ENCODE measurements around the gene TAF12. TPM values are rescaled to one million over a fixed set of nuclear protein-coding genes. Genes with fewer than 3 reads are reported as not detected.

The TAF12 gene
- total and polyA plus RNA-seq, 2 of the 4 experiments (the other 2 are of a cell fraction) = 28.8 to 31.7 TPM

DNA sequence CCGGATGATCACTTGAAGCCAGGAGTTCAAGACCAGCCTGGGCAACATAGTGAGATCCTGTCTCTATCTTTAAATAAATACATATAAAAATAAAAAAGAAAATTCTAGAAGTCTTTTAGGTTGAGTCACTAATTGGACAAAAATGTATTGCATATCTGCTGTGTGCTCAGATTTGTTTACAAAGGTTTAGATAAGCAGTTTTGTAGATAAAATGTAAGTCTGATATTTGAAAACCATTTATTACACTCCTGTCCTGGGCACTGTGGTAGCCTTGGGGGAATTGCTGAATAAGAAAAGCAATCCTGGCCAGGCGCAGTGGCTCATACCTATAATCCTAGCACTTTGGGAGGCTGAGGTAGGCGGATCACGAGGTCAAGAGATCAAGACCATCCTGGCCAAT is 37.3 kb upstream of the TAF12 start:
- Histone ChIP-seq H2BK120ac (ENCODE audit: low read depth, low read length) (no peak overlapping the region), H2BK15ac (ENCODE audit: low read depth, low read length) (no peak overlapping the region), H4K5ac (ENCODE audit: low read depth, low read length) (no peak overlapping the region), H3K9me1 (ENCODE audit: insufficient read depth, low read length) (peaks cover 8% of the 10 kb centered on the region; the same call in 1 of the 2 replicates), H3K4me2 (ENCODE audit: low read depth, low read length) (no peak overlapping the region), H2BK20ac (ENCODE audit: low read depth, low read length) (no peak overlapping the region), H4K91ac (ENCODE audit: insufficient read depth, low read depth, low read length) (no peak overlapping the region), H3K9me3 (ENCODE audit: control insufficient read depth, insufficient read depth, low read length) (no peaks in the 10 kb centered on the region), H3K36me3 (ENCODE audit: control insufficient read depth, insufficient read depth, low read length) (0 out of 2 replicates have a peak, but pooled peaks cover 2% of the 10 kb centered on the region), H3K27me3 (ENCODE audit: control insufficient read depth, insufficient read depth, low read length) (no peaks in the 10 kb centered on the region), H3K56ac (ENCODE audit: extremely low read depth, insufficient read depth, low read length) (no peak overlapping the region), H4K8ac (ENCODE audit: low read depth in 2 of 2, low read length in 2 of 2) (no peak overlapping the region), H3K4ac (ENCODE audit: low read depth, low read length) (no peak overlapping the region), H2AK5ac (ENCODE audit: low read depth, low read length) (no peak overlapping the region; the same call in 1 of the 2 replicates), H3K79me1 (ENCODE audit: low read depth in 1 of 2, low read length in 2 of 2) (peaks cover 19 to 48% of the 10 kb centered on the region in 2 experiments), H3K4me1 (ENCODE audit: control insufficient read depth, insufficient read depth, low read length) (peaks cover 7% of the 10 kb centered on the region), H3K18ac (ENCODE audit: low read depth, low read length) (no peak overlapping the region), H3K9ac (ENCODE audit: low read depth, low read length) (no peak overlapping the region), H2AK9ac (replicated peaks; ENCODE audit: low read depth, low read length, poor library complexity) (no peak overlapping the region), H3K4me3 (ENCODE audit: insufficient read depth, low read depth, low read length) (no peak overlapping the region), H3K23ac (ENCODE audit: low read depth, low read length) (no peak overlapping the region), H2BK5ac (ENCODE audit: low read depth, low read length, poor library complexity, severe bottlenecking) (no peak overlapping the region), H3K27ac (ENCODE audit: insufficient read depth, low read length) (no peak overlapping the region; the same call in 1 of the 2 replicates), H2AFZ (replicated peaks; ENCODE audit: low read length, poor library complexity) (no peak overlapping the region), H3K14ac (replicated peaks; ENCODE audit: low read depth, low read length) (no peak overlapping the region), H4K20me1 (ENCODE audit: insufficient read depth, low read length) (no peaks in the 10 kb centered on the region)
- intact Hi-C loops (cut with micrococcal nuclease) (no loop called here), dilution Hi-C loops (cut with HindIII; ENCODE audit: low sequenced_read_pairs, unreplicated experiment) (no loop called here), in situ Hi-C loops (cut with MboI; ENCODE audit: low sequenced_read_pairs) (no loop called here)
- peak; percentile 53 for ATAC-seq (ENCODE audit: low read depth)
- ChIA-PET CTCF (no interaction called here), POLR2A (ENCODE audit: unreplicated experiment) (interaction anchor here (0.6 kb wide), 1 partner anchor 126 kb away, joined by 5 read pairs; no protein-coding TSS in a partner anchor)
- BruUV-seq (replicated peaks) = no TSS peak
- no peak for TF ChIP-seq RFX5 (IDR thresholded peaks at IDR 0.05; ENCODE audit: low read depth, low read length)
- TF ChIP-seq CEBPB (IDR thresholded peaks at IDR 0.05; ENCODE audit: low read depth, low read length) = no peak
- no peak for TF ChIP-seq POLR2A (IDR thresholded peaks at IDR 0.05; ENCODE audit: low read depth, low read length)
- no peak for TF ChIP-seq SMC3 (IDR thresholded peaks at IDR 0.05; ENCODE audit: low read depth, low read length)
- no peak for TF ChIP-seq RCOR1 (IDR thresholded peaks at IDR 0.05; ENCODE audit: insufficient replicate concordance, low read length)
- TF ChIP-seq NFE2L2 (IDR thresholded peaks at IDR 0.05; ENCODE audit: low read depth, low read length) = no peak
- no peak for TF ChIP-seq CHD1 (IDR thresholded peaks at IDR 0.05; ENCODE audit: low read depth, low read length)
- no peak for TF ChIP-seq BHLHE40 (IDR thresholded peaks at IDR 0.05; ENCODE audit: low read depth, low read length)
- TF ChIP-seq, protein P1, sequence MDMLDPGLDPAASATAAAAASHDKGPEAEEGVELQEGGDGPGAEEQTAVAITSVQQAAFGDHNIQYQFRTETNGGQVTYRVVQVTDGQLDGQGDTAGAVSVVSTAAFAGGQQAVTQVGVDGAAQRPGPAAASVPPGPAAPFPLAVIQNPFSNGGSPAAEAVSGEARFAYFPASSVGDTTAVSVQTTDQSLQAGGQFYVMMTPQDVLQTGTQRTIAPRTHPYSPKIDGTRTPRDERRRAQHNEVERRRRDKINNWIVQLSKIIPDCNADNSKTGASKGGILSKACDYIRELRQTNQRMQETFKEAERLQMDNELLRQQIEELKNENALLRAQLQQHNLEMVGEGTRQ (IDR thresholded peaks at IDR 0.05; ENCODE audit: low read depth, low read length) = no peak
- TF ChIP-seq, protein P2, sequence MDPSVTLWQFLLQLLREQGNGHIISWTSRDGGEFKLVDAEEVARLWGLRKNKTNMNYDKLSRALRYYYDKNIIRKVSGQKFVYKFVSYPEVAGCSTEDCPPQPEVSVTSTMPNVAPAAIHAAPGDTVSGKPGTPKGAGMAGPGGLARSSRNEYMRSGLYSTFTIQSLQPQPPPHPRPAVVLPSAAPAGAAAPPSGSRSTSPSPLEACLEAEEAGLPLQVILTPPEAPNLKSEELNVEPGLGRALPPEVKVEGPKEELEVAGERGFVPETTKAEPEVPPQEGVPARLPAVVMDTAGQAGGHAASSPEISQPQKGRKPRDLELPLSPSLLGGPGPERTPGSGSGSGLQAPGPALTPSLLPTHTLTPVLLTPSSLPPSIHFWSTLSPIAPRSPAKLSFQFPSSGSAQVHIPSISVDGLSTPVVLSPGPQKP (IDR thresholded peaks at IDR 0.05; ENCODE audit: borderline replicate concordance, low read depth, low read length) = no peak
- no peak for TF ChIP-seq MXI1 (IDR thresholded peaks at IDR 0.05; ENCODE audit: borderline replicate concordance, low read depth, low read length)
- no peak for TF ChIP-seq RAD21 (IDR thresholded peaks at IDR 0.05; ENCODE audit: low read length)
- TF ChIP-seq FOS (IDR thresholded peaks at IDR 0.05; ENCODE audit: low read depth, low read length) = no peak
- TF ChIP-seq MAFK (IDR thresholded peaks at IDR 0.05; ENCODE audit: low read depth, low read length) = no peak
- TF ChIP-seq, protein P3, sequence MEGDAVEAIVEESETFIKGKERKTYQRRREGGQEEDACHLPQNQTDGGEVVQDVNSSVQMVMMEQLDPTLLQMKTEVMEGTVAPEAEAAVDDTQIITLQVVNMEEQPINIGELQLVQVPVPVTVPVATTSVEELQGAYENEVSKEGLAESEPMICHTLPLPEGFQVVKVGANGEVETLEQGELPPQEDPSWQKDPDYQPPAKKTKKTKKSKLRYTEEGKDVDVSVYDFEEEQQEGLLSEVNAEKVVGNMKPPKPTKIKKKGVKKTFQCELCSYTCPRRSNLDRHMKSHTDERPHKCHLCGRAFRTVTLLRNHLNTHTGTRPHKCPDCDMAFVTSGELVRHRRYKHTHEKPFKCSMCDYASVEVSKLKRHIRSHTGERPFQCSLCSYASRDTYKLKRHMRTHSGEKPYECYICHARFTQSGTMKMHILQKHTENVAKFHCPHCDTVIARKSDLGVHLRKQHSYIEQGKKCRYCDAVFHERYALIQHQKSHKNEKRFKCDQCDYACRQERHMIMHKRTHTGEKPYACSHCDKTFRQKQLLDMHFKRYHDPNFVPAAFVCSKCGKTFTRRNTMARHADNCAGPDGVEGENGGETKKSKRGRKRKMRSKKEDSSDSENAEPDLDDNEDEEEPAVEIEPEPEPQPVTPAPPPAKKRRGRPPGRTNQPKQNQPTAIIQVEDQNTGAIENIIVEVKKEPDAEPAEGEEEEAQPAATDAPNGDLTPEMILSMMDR (conservative IDR thresholded peaks at IDR 0.05; ENCODE audit: low read depth, low read length) = no peak
- DNase-seq = peak; percentile 37
- WGBS, 2 experiments (ENCODE audit: extremely low coverage in 2 of 2, insufficient read length in 1 of 2) = 100% methylated on average over 3 of the region's 4 CpGs; no CpG with 5 or more reads in 1 of the 2 experiments

All from IMR-90 (cell line).